ENCODE results near the gene ADARB1. TPM values are rescaled to one million over a fixed set of nuclear protein-coding genes. Genes with fewer than 3 reads are reported as not detected.
A peak's percentile ranks its signal among the peaks of the same experiment; 100 is the strongest.

Gene ADARB1
- total RNA-seq, 1 donor from 2014 or later = 25.9 TPM

- intact Hi-C loops (cut with micrococcal nuclease) = no loop called here
- Mint-ChIP-seq H3K36me3 (ENCODE audit: low read depth) (peaks cover 7% of the 10 kb centered on the region), H3K9me3 (no peaks in the 10 kb centered on the region), H3K27ac (no peak overlapping the region), H3K4me1 (ENCODE audit: low read depth) (peaks cover 7% of the 10 kb centered on the region), H3K4me3 (no peak overlapping the region), H3K27me3 (ENCODE audit: insufficient read depth) (peaks cover 23% of the 10 kb centered on the region)
- DNase-seq (ENCODE audit: low spot score) = no peak
Observed at GRCh38 chr21:45259206-45259840, 184.9 kb downstream of the ADARB1 start.

GRCh38 chr21:45260191-45260825 is 185.9 kb downstream of the ADARB1 start:
- Mint-ChIP-seq H3K27me3 (ENCODE audit: insufficient read depth) (peaks cover 16% of the 10 kb centered on the region), H3K27ac (no peak overlapping the region), H3K4me3 (no peak overlapping the region), H3K36me3 (ENCODE audit: low read depth) (peaks cover 7% of the 10 kb centered on the region), H3K9me3 (no peaks in the 10 kb centered on the region), H3K4me1 (ENCODE audit: low read depth) (no peaks in the 10 kb centered on the region)
- DNase-seq (ENCODE audit: low spot score) = no peak
- intact Hi-C loops (cut with micrococcal nuclease) = no loop called here

DNA sequence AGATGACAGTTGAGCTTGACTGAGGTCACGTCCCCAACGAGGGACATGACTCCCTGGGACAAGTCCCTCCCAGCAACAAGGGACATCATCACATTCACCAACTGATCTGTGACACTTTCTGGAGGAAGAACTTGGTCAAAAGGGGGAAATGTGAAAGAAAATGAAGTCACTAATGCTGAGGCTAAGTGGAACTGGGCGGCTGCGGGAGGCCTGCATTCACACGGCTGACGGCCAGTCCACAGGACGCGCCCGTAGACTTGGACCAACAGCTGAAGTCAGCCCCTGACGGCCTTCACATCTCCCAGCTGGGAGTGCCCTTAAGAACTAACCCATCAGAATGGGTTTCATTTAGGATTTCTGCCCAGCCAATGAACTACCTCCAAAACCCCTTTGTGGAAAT is 186.7 kb downstream of the ADARB1 start:
- H3K27ac Mint-ChIP-seq = no peak overlapping the region
- intact Hi-C loops (cut with micrococcal nuclease) = no loop called here
- H3K9me3 Mint-ChIP-seq = no peaks in the 10 kb centered on the region
- H3K27me3 Mint-ChIP-seq (ENCODE audit: insufficient read depth) = peaks cover 13% of the 10 kb centered on the region
- DNase-seq (ENCODE audit: low spot score) = no peak
- H3K4me3 Mint-ChIP-seq = no peak overlapping the region
- H3K4me1 Mint-ChIP-seq (ENCODE audit: low read depth) = peaks cover 6% of the 10 kb centered on the region
- peaks cover 14% of the 10 kb centered on the region for H3K36me3 Mint-ChIP-seq (ENCODE audit: low read depth)

DNA sequence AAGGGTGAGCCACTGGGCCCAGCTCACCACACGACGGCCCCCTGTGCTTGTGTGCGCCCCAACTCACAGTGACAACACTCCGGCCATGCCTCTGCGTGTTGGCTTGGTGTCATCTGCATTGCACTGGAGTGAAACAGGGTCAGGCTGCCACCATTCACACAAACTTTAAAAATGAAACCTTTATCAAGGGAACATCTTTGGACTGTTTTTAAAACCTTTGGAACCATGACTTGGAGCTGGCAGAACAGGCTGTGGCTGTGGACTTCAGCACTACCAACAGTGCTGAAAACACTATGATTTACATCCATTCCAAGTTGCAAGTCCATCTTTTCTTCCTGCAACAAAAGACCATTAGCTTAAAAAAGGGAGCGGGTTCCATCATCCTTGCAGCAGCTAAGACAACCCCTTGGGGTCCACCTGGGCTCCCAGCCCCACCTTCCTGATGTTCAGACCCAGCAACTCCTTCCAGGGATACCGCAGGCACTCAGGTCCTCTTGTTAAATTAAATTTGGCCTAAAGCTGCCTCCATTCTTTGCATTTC is 187.7 kb downstream of the ADARB1 start:
- Mint-ChIP-seq H3K27ac (no peak overlapping the region), H3K9me3 (no peaks in the 10 kb centered on the region), H3K27me3 (ENCODE audit: insufficient read depth) (peaks cover 10% of the 10 kb centered on the region), H3K4me3 (no peak overlapping the region), H3K36me3 (ENCODE audit: low read depth) (peaks cover 22% of the 10 kb centered on the region), H3K4me1 (ENCODE audit: low read depth) (peaks cover 16% of the 10 kb centered on the region)
- intact Hi-C loops (cut with micrococcal nuclease) = no loop called here
- no peak for DNase-seq (ENCODE audit: low spot score)

GRCh38 chr21:45262616-45263015 is 188.2 kb downstream of the ADARB1 start:
- H3K27ac Mint-ChIP-seq = no peak overlapping the region
- intact Hi-C loops (cut with micrococcal nuclease) = no loop called here
- H3K36me3 Mint-ChIP-seq (ENCODE audit: low read depth) = peaks cover 26% of the 10 kb centered on the region
- H3K27me3 Mint-ChIP-seq (ENCODE audit: insufficient read depth) = peaks cover 10% of the 10 kb centered on the region
- no peak overlapping the region for H3K4me3 Mint-ChIP-seq
- peaks cover 19% of the 10 kb centered on the region for H3K4me1 Mint-ChIP-seq (ENCODE audit: low read depth)
- no peaks in the 10 kb centered on the region for H3K9me3 Mint-ChIP-seq
- no peak for DNase-seq (ENCODE audit: low spot score)

GRCh38 chr21:45263534-45263933 is 189.2 kb downstream of the ADARB1 start:
- Mint-ChIP-seq H3K36me3 (ENCODE audit: low read depth) (peaks cover 29% of the 10 kb centered on the region), H3K27me3 (ENCODE audit: insufficient read depth) (peaks cover 6% of the 10 kb centered on the region), H3K4me1 (ENCODE audit: low read depth) (peaks cover 19% of the 10 kb centered on the region), H3K9me3 (no peaks in the 10 kb centered on the region), H3K27ac (no peak overlapping the region), H3K4me3 (no peak overlapping the region)
- intact Hi-C loops (cut with micrococcal nuclease) = no loop called here
- no peak for DNase-seq (ENCODE audit: low spot score)

- no peak overlapping the region for H3K4me3 Mint-ChIP-seq
- DNase-seq (ENCODE audit: low spot score) = no peak
- no peak overlapping the region for H3K27ac Mint-ChIP-seq
- H3K36me3 Mint-ChIP-seq (ENCODE audit: low read depth) = peaks cover 29% of the 10 kb centered on the region
- peaks cover 19% of the 10 kb centered on the region for H3K4me1 Mint-ChIP-seq (ENCODE audit: low read depth)
- H3K9me3 Mint-ChIP-seq = no peaks in the 10 kb centered on the region
- intact Hi-C loops (cut with micrococcal nuclease) = no loop called here
- H3K27me3 Mint-ChIP-seq (ENCODE audit: insufficient read depth) = no peaks in the 10 kb centered on the region
Observed at GRCh38 chr21:45264146-45264911, 189.9 kb downstream of the ADARB1 start.

DNA sequence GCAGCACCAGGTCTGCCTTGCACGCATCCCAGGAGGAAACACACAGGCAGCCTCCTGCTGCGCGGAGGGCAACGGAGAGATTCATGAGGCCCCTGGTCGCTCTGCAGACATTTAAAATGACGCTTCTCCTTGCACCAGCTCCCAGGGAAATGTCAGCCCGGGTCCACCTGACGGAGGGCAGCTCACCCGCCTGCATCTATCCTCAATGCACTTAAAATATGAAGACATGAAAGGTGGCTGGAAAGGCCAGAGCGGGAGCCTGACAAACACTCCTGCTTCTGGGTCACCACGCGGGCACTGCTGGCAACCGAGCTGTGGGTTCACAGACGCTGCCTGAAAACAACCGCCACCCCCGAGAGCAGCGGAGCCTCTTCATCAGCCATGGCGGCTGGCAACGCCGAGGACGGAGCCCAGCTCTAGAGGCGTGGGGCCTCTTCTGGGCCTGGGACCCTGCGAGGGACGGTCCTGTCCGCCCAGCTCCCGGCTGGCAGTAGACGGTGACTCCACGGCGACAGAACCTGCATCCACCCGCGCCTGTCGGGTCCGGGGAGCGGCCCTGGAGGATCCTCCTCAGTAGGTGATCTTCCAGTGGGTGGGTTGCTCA is 190.6 kb downstream of the ADARB1 start:
- DNase-seq (ENCODE audit: low spot score) = no peak
- intact Hi-C loops (cut with micrococcal nuclease) = no loop called here

GRCh38 chr21:45265721-45266517 is 191.5 kb downstream of the ADARB1 start:
- no peaks in the 10 kb centered on the region for H3K27me3 Mint-ChIP-seq (ENCODE audit: insufficient read depth)
- H3K4me3 Mint-ChIP-seq = peak overlapping the region; percentile 60

More for the DNA sequence above, 190.6 kb downstream of the ADARB1 start:
- H3K9me3 Mint-ChIP-seq = no peaks in the 10 kb centered on the region
- no peak overlapping the region for H3K27ac Mint-ChIP-seq
- H3K27me3 Mint-ChIP-seq (ENCODE audit: insufficient read depth) = no peaks in the 10 kb centered on the region
- H3K4me3 Mint-ChIP-seq = no peak overlapping the region
- peaks cover 31% of the 10 kb centered on the region for H3K36me3 Mint-ChIP-seq (ENCODE audit: low read depth)
- peaks cover 19% of the 10 kb centered on the region for H3K4me1 Mint-ChIP-seq (ENCODE audit: low read depth)

DNA sequence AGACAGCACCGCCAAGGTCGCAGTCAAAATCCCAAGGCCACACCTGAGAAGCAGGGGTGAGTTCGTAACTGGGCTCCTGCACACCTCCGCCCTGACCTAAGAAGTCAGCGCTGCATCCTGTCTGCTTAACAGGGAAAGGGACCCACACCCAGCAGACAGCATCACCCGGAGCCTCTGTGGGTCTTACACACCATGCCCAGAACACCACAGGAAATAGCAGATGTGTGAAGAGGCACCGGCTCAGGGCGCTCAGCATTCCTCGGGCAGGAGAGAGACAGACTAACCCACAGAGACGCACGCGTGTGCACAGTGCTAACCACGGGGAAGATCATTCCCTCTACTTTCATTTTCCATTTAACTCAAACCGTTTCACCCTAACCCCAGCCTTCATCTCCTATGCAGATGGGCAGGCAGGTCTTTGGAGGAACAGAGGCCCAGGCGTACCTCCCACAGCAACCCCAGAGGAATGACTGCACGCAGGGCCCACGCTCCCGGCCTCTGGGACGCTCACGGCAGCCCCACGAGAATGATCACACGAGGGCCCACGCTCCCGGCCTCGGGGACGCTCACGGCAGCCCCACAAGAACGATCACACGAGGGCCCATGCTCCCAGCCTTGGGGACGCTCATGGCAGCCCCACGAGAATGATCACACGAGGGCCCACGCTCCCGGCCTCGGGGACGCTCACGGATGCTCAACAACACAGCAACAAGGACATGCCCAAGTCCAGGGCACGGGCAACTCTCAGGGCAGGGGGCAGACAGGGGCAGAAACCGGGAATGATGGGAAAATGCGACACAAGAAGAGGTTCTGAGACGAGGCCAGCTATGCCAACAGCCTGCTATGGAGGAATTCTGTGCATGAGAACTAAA is 192.4 kb downstream of the ADARB1 start:
- Mint-ChIP-seq H3K36me3 (ENCODE audit: low read depth) (peaks cover 31% of the 10 kb centered on the region), H3K9me3 (no peaks in the 10 kb centered on the region), H3K4me3 (no peak overlapping the region), H3K4me1 (ENCODE audit: low read depth) (peaks cover 19% of the 10 kb centered on the region), H3K27me3 (ENCODE audit: insufficient read depth) (no peaks in the 10 kb centered on the region), H3K27ac (peak overlapping the region; percentile 61)
- intact Hi-C loops (cut with micrococcal nuclease) = loop anchor here (1.0 kb wide), 1 partner anchor 38 kb away; no protein-coding TSS in a partner anchor
- peak; percentile 62 for DNase-seq (ENCODE audit: low spot score)

More at GRCh38 chr21:45265721-45266517, 191.5 kb downstream of the ADARB1 start:
- peaks cover 19% of the 10 kb centered on the region for H3K4me1 Mint-ChIP-seq (ENCODE audit: low read depth)
- no peaks in the 10 kb centered on the region for H3K9me3 Mint-ChIP-seq
- H3K36me3 Mint-ChIP-seq (ENCODE audit: low read depth) = peaks cover 31% of the 10 kb centered on the region
- intact Hi-C loops (cut with micrococcal nuclease) = loop anchor here (1.0 kb wide), 1 partner anchor 38 kb away; no protein-coding TSS in a partner anchor
- H3K27ac Mint-ChIP-seq = peak overlapping the region; percentile 29
- DNase-seq (ENCODE audit: low spot score) = no peak

DNA sequence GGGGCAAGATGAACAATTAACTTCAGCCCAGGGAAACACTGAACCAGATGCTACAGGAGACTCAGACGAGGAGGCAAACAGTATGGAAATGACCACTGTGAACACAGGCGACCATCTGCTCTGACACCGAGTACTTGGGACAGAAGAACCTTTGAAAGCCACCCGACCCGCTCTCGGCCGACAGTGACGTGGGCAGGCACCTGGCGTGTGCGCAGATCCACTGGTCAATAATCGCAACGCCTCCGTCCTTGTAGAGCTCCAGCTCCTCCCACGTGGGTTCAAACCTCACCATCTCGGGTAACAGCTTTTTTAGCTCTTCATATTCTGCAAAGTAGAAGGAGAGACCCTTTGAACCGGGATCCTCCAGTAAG is 193.0 kb downstream of the ADARB1 start:
- Mint-ChIP-seq H3K9me3 (no peaks in the 10 kb centered on the region), H3K27me3 (ENCODE audit: insufficient read depth) (no peaks in the 10 kb centered on the region), H3K27ac (peak overlapping the region; percentile 61), H3K36me3 (ENCODE audit: low read depth) (peaks cover 31% of the 10 kb centered on the region), H3K4me1 (ENCODE audit: low read depth) (peaks cover 19% of the 10 kb centered on the region), H3K4me3 (no peak overlapping the region)
- intact Hi-C loops (cut with micrococcal nuclease) = no loop called here
- no peak for DNase-seq (ENCODE audit: low spot score)

All from activated T-helper 1 cell treated with anti-CD3 and anti-CD28 coated beads, Interleukin-12 subunit alpha, Interleukin-12 subunit beta, Interleukin-2, Interleukin-4 antibody, amounts not matched to agents 30 ng/mL and 10 ng/mL and 1 ng/mL, durations not matched to agents 14 hours and 24 hours and 36 hours (primary cell).